Activated T-cell treated with anti-CD3 and anti-CD28 coated beads, Interleukin-2, amount 50 U/mL, for 1 hour (primary cell): Measurements from ENCODE around the gene ITFG2.
"Not testable (repeated sequence)": the region's sequence is repeated elsewhere in the genome, so short reads cannot be mapped to it uniquely, and the experiment has no call there.

Experiments
- DNase-seq: peaks from one replicate; pipeline ENCODE4 v3.0.0-alpha.2; 2020

ITFG2 gene

GRCh38 chr12:2812290-2813213, at the start of gene ITFG2:
Gene ITFG2 (plus strand): TSS chr12:2812668. CDS start chr12:2812761, 93 bp downstream.
- DNase-seq, result peak; percentile 91

- no peak for DNase-seq
Observed at GRCh38 chr12:2764398-2764797, 48.1 kb upstream of the ITFG2 start.

- no peak for DNase-seq
Observed at GRCh38 chr12:2765052-2765451, 47.4 kb upstream of the ITFG2 start.

GRCh38 chr12:2765608-2766007, 46.9 kb upstream of the ITFG2 start:
- DNase-seq, result no peak

- no peak for DNase-seq
Observed at GRCh38 chr12:2768224-2768961, 44.1 kb upstream of the ITFG2 start.

- DNase-seq, result no peak
Observed at GRCh38 chr12:2769866-2770533, 42.5 kb upstream of the ITFG2 start.

- DNase-seq, result not testable (repeated sequence)
Observed at GRCh38 chr12:2770544-2770943, 41.9 kb upstream of the ITFG2 start.

- DNase-seq, result no peak
Observed at GRCh38 chr12:2772370-2772769, 40.1 kb upstream of the ITFG2 start.

- DNase-seq, result no peak
Observed at GRCh38 chr12:2773199-2773875, 39.1 kb upstream of the ITFG2 start.

- no peak for DNase-seq
Observed at GRCh38 chr12:2775431-2775830, 37.0 kb upstream of the ITFG2 start.

GRCh38 chr12:2776129-2776806, 36.2 kb upstream of the ITFG2 start:
- DNase-seq, result no peak

GRCh38 chr12:2779281-2779680, 33.2 kb upstream of the ITFG2 start:
- DNase-seq, result no peak

GRCh38 chr12:2783936-2784600, 28.4 kb upstream of the ITFG2 start:
- DNase-seq, result peak; percentile 61

GRCh38 chr12:2785017-2785416, 27.5 kb upstream of the ITFG2 start:
- no peak for DNase-seq

- no peak for DNase-seq
Observed at GRCh38 chr12:2791089-2791488, 21.4 kb upstream of the ITFG2 start.

GRCh38 chr12:2792671-2793500, 19.6 kb upstream of the ITFG2 start:
- DNase-seq, result no peak

GRCh38 chr12:2793561-2793960, 18.9 kb upstream of the ITFG2 start:
- no peak for DNase-seq

- DNase-seq, result no peak
Observed at GRCh38 chr12:2794191-2794735, 18.2 kb upstream of the ITFG2 start.

- peak; percentile 89 for DNase-seq
Observed at GRCh38 chr12:2794736-2795289, 17.7 kb upstream of the ITFG2 start, which contains the start of gene FKBP4. Gene FKBP4 (plus strand): TSS chr12:2794970. CDS start chr12:2795140, 170 bp downstream.
